ENCODE results near the gene OGFOD2.
A peak's percentile ranks its signal among the peaks of the same experiment; 100 is the strongest.

OGFOD2 gene

GRCh38 chr12:122985338-122986257, 10.6 kb downstream of the OGFOD2 start:
- no peak for TF ChIP-seq CTCF (IDR thresholded peaks at IDR 0.05; ENCODE audit: low read depth, low read length)
- H3K4me3 ChIP-seq (ENCODE audit: low read depth, low read length) = no peak overlapping the region

DNA sequence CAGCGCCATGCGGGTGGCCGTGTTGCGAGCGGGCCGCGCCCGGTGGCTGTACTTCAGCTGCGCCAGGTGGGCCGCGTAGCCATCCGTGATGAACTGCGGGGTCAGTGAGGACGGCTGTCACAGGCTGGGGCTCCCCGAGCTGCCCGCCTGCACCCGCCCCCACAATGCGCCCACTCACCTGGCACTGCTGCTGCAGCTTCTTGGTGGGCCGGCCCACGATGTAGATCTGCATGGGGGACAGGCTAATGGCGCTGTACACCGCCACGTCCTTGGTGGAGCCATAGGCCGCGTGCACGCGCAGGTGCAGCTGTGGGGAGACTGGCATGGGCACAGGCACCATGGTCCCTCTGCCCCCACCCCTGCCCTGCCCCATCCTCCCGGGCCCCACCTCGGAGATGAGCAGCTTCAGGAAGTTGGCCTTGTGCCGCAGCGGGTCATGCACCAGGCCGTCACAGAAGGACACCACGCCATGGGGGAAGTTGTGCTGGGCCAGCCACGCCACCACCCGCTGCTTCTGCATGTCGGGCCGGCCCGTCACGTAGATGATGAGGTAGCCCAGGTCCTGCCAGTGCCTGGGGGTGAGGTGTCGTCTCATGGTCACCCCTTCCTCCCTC, 11.3 kb downstream of the OGFOD2 start:
- no peak overlapping the region for H3K4me3 ChIP-seq (ENCODE audit: low read depth, low read length)
- no peak for TF ChIP-seq CTCF (IDR thresholded peaks at IDR 0.05; ENCODE audit: low read depth, low read length)

DNA sequence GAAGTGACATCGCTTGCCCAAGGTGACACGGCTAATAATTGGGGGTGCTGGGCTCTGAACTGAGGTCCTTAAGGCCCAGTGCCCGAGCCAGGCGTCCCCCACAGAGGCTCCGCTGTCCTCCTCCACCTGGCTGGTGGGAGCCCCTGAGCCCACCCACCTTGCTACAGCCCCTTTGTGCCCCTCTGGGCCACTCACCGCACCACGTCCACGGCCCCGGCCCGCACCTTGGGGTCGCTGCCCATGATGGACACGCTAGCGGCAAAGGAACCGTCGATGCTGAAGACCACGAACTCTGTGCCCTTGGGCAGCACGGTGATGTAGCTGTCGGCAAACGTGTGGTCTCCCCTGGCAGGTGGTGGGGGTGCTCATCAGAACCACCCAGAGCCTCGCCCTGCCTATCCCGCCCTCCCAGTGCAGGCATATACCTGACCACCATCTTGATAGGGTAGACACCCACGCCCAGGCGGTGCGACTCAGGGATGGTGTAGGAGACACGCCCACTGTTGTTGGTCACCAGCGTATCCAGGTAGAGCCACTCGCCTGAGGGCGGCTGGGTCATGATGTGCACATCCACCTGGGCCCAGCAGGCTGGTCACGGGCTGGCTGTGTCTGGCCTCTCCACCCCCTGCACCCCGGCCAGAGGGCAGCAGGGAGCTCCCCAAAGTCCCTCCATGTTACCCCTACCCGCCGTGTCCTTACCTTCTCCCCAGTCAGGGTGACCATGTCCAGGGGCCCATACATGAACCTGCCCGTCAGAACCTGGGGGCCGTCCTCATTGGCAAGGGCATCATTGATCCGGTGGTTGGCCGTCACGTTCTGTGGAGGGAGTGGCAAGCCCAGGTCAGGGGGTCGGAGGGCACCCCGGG, 12.3 kb downstream of the OGFOD2 start:
- TF ChIP-seq CTCF (IDR thresholded peaks at IDR 0.05; ENCODE audit: low read depth, low read length) = no peak
- H3K4me3 ChIP-seq (ENCODE audit: low read depth, low read length) = no peak overlapping the region

- H3K4me3 ChIP-seq (ENCODE audit: low read depth, low read length) = no peak overlapping the region
- no peak for TF ChIP-seq CTCF (IDR thresholded peaks at IDR 0.05; ENCODE audit: low read depth, low read length)
These were observed 13.0 kb downstream of the OGFOD2 start for GRCh38 chr12:122988036-122988435.

DNA sequence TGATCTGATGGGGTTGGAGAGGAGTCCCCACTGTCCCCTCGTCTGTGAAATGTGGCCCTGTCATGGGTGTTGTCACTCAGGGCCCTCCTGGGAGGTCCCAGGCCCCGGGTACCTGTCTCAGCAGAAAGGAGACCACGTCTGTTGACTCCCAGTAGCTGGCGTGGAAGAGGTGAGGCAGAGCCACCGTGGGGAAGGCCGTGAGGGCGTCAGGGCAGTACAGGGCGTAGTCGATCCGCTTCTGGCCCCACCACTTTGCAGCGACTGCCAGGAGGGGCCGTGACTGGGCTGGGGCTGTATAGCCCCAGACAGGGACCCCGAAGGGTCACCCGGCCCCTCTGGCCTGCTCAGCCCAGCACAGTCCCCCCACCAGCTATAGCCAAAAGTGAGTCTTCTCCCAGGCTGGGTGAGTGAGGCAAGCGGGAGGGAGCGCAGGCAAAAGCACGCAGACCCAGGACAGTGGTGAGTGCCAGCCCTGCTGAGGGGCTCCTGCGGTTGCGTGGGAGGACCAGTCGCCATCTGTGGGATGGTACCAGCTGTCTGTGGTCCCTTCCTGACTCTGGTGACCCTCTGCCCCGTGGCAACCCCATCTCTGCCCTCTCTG, 13.7 kb downstream of the OGFOD2 start:
- H3K4me3 ChIP-seq (ENCODE audit: low read depth, low read length) = no peak overlapping the region
- no peak for TF ChIP-seq CTCF (IDR thresholded peaks at IDR 0.05; ENCODE audit: low read depth, low read length)

DNA sequence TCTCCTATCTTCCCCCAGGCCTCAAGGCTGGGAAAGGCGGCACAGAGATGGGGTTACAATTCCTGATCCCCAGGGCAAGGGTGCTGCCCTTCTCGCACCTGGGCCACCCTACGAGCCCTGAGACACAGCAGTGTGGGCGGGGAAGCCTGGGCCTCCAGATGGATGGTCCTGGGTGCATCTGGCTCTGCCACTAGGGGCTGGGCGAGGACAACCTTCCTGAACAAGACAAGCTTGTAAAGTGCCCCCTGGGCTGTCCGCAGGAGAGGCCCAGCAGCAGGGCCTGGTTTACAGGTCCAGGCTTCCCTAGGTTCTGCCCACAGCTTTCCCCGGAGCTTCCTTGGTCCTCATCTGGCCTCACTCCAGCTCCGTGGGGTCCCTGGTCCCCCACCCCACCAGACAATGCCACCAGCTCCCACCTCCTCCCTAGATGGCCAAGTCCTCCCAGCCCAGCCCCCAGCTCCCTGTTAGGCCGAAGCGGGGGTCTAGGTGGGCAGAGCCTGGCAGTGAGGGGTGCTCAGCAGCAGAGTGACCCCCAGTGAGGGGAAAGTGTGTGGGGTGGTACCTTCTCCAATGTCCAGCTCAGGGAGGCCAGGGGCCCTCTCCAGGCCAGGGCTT, 14.3 kb downstream of the OGFOD2 start:
- TF ChIP-seq CTCF (IDR thresholded peaks at IDR 0.05; ENCODE audit: low read depth, low read length) = 0 out of 2 replicates have a peak, but pooled peaks have one; percentile 5
- no peak overlapping the region for H3K4me3 ChIP-seq (ENCODE audit: low read depth, low read length)
